Measurements from ENCODE around the gene SLC26A3.

The SLC26A3 gene

DNA sequence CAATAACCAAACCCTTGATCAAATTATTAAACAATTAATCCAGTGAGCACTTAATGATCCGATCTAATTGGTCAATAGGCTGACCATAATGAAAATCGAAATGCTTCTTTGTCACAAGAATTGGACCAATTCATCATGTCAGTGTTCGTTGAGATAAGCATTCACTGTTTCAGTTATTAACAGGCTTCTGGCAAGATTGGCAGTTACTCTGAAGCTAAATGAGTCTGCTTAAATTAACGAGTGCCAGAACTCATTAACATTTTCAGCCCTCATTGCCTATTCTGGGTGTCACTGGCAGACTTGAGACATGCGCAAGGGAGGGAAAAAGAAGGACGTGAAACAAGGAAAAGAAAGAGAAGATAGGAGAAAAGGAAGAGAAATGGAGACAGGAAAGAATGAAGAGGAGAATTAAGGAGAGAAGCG is 30.7 kb upstream of the SLC26A3 start:
- TF ChIP-seq, protein P1, sequence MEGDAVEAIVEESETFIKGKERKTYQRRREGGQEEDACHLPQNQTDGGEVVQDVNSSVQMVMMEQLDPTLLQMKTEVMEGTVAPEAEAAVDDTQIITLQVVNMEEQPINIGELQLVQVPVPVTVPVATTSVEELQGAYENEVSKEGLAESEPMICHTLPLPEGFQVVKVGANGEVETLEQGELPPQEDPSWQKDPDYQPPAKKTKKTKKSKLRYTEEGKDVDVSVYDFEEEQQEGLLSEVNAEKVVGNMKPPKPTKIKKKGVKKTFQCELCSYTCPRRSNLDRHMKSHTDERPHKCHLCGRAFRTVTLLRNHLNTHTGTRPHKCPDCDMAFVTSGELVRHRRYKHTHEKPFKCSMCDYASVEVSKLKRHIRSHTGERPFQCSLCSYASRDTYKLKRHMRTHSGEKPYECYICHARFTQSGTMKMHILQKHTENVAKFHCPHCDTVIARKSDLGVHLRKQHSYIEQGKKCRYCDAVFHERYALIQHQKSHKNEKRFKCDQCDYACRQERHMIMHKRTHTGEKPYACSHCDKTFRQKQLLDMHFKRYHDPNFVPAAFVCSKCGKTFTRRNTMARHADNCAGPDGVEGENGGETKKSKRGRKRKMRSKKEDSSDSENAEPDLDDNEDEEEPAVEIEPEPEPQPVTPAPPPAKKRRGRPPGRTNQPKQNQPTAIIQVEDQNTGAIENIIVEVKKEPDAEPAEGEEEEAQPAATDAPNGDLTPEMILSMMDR (IDR thresholded peaks at IDR 0.05; ENCODE audit: control insufficient read depth, extremely low read depth, insufficient read depth), result no peak
- DNase-seq (ENCODE audit: low read depth), result no peak
- H3K4me3 ChIP-seq (ENCODE audit: low read depth, low read length), result no peak overlapping the region

DNA sequence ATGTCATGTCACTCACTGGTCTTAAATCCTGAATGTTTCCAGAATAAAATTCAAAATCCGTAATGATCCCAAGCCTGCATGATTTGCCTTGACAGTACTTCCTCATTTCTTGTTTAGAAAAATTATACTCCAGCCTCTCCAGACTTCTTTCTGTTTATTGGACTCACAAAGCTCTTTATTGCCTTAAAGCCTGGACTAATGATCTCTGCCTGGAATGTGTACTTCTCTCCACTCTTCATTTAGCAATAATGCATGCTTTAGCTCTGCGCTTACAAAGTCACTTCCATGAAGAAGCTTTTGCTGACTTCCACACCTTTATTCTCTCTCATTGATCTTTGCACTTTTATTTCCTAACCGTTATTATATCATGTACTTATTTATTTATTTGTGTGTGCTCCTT is 27.4 kb upstream of the SLC26A3 start:
- TF ChIP-seq, protein P1 (IDR thresholded peaks at IDR 0.05; ENCODE audit: control insufficient read depth, extremely low read depth, insufficient read depth), result no peak
- no peak for DNase-seq (ENCODE audit: low read depth)
- no peak overlapping the region for H3K4me3 ChIP-seq (ENCODE audit: low read depth, low read length)

DNA sequence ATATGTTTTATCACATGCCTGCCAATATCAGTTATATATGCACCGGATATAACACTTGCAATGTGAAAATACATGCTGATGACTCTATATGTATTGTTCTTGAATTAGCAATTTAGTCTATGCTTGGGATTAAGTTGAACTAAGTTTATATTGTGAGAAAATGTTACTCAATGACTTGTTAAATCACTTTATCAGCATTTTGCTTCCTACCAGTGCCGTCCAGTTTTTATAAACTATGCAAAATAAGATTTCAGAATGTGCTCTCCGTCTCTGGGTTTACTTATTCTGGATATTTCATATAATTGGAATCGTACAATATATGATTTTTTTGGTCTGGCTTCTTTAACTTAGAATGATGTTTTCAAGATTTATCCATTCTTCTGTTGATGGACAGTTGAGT is 25.5 kb upstream of the SLC26A3 start:
- no peak for DNase-seq (ENCODE audit: low read depth)
- no peak overlapping the region for H3K4me3 ChIP-seq (ENCODE audit: low read depth, low read length)
- TF ChIP-seq, protein P1 (IDR thresholded peaks at IDR 0.05; ENCODE audit: control insufficient read depth, extremely low read depth, insufficient read depth), result no peak

DNA sequence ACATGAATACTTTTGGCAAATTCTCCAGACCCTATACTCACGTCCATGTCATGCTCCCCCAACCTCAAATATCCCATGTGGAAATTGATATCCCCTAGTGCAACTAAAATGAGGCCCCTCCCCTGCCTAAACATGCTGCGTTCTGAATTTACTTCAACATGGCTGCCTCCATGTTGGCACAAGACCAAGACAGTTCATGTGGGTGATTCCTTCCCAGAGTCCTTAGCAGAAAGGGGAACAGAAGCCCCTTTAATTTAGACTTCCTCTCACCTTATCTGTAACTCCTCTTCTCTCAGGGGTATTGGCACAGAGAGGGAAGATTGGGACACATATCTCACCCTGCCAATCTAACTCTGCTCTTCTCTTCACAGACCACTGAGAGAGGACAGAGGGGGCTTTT is 24.5 kb upstream of the SLC26A3 start:
- TF ChIP-seq, protein P1 (IDR thresholded peaks at IDR 0.05; ENCODE audit: control insufficient read depth, extremely low read depth, insufficient read depth), result no peak
- no peak for DNase-seq (ENCODE audit: low read depth)
- H3K4me3 ChIP-seq (ENCODE audit: low read depth, low read length), result no peak overlapping the region

DNA sequence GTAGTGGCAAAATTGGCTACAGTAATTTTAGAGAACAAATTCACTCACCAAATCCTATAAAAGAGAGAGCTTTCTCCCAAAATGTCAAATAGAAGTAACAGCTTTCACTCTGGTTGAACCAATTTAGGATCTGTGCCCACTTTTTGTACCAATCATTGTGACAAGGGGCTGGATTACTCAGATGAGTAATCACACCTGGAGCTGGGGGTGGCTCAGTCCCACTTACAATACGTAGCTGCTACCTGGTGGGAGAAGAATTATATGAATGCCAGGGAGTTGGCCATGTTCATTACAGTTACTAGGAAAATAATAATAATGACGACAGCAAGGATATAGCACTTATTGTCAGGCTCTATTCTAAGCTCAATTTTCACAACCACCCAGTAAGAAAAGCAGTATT is 23.4 kb upstream of the SLC26A3 start:
- TF ChIP-seq, protein P1 (IDR thresholded peaks at IDR 0.05; ENCODE audit: control insufficient read depth, extremely low read depth, insufficient read depth), result no peak
- no peak overlapping the region for H3K4me3 ChIP-seq (ENCODE audit: low read depth, low read length)
- DNase-seq (ENCODE audit: low read depth), result no peak

DNA sequence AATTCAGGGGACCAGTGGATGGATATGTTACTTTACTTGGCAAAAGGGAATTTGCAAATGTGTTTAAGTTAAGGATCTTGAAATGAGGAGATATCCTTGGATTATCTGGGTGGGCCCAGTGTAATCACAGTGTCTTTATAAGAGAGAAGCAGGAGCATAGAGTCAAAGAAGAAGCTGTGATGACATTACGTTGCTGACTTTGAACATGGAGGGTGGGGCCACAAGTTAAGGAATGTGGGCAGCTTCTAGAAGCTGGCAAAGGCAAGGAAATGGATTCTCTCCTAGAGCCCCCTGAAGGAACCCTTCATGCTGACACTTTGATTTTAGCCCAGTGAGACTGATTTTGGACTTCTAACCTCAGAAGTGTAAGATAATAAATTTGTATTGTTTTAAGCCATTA is 21.8 kb upstream of the SLC26A3 start:
- no peak for DNase-seq (ENCODE audit: low read depth)
- no peak overlapping the region for H3K4me3 ChIP-seq (ENCODE audit: low read depth, low read length)
- TF ChIP-seq, protein P1 (IDR thresholded peaks at IDR 0.05; ENCODE audit: control insufficient read depth, extremely low read depth, insufficient read depth), result no peak

DNA sequence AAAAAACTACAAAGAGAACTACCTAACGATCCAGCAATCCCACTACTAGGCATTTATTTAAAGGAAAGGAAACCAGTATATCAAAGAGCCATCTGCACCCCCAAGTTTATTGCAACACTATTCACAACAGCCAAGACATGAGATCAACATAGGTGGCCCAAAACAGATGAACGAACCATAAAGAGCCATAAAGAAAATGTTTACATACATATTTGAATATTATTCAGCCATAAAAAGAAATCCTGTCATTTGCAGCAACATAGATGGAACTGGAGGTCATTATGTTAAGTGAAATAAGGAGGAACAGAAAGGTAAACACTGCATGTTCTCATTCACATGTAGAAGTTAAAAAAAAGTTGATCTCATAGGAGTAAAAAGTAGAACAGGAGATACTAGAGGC is 15.6 kb upstream of the SLC26A3 start:
- TF ChIP-seq, protein P1 (IDR thresholded peaks at IDR 0.05; ENCODE audit: control insufficient read depth, extremely low read depth, insufficient read depth), result no peak
- no peak overlapping the region for H3K4me3 ChIP-seq (ENCODE audit: low read depth, low read length)
- no peak for DNase-seq (ENCODE audit: low read depth)
